Measurements from ENCODE around the gene AFAP1L2. TPM values are rescaled to one million over a fixed set of nuclear protein-coding genes. Genes with fewer than 3 reads are reported as not detected.
"Not testable (repeated sequence)": the region's sequence is repeated elsewhere in the genome, so short reads cannot be mapped to it uniquely, and the experiment has no call there.

Gene AFAP1L2
- total RNA-seq, 1 experiment from 2014 or later, result 2.1 TPM

DNA sequence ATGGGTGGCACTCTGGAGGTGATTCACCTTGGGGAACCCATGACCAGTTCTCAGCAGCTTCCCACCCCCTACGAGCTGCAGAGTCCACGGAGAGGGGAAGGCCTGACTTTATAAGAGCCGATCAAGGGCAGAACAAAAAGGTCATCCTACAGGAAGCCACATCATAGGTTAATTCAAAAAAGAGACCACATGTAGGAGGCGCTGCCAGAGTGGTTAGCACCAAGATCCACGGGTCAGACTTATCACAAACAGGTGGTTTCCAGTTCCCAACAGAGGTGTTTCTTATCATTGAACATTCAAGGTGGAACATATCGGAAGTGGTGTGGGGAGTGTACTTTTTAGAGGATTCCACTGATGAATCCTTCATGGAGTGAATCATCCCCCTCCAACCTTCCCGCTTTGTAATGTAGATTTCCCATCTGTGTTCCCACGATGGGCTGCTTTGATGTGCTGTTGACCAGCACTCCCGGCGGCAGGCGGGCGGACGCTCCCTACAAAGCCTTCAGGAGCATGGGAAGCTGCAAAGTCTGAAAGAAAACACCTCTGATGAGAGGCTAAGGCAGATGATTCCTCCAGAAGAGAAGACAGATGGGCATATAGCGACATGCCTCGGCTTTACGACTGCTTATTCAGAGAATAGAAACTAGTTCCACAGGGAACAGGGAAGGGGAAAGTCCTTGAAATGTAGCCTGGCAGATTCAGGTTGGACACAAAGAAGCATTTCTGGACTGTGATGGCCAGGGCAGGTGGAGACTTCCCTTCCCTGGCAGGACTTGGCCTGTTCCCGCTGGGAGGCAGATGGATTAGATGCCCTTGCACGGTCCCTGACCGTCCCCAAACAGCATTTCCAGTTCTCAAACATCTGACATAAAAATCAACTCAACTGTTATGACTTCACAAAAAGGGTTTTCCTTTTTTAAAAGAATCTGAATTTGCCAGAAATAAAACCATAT, 66.5 kb downstream of the AFAP1L2 start:
- Histone ChIP-seq H3K36me3 (no peaks in the 10 kb centered on the region), H3K27ac (no peak overlapping the region), H3K9me3 (replicated peaks) (no peaks in the 10 kb centered on the region), H3K4me1 (replicated peaks) (peaks cover 6% of the 10 kb centered on the region), H3K4me3 (no peak overlapping the region), H3K27me3 (replicated peaks) (no peaks in the 10 kb centered on the region)
- no peak for DNase-seq (ENCODE audit: low read depth in 1 of 2, low spot score in 2 of 2)

DNA sequence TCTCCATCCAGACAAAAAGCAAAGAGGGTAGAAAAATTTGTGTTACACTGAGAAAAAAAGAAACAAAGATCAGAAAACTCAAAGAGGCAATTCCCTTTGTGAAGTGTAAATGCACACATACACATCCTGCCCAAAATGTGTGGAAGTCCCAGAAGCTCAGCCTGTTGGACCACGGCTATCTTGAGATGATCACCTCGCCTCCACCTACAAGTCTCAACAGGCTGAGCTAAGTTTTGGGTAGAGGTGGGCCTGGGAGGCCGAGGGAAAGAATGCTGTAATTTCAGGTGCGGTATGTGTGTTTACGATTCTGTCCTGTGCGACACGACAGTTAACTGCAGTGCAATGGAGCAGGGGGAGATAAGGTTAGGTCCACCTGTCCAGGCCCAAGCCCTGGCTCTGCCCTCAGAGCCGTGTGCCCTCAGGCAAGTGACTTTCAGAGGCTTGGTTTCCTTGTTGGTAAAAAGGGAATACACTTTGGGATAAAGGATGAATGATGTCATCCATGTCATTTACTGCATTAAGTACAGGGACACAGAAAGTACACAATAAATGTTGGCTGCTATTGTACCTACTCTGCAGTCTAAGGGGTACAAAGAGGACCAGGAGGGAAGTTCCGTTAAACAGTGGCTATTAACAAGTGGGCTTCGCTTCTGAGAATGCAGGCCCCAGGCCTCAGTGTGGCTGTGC, 67.3 kb downstream of the AFAP1L2 start:
- Histone ChIP-seq H3K4me1 (replicated peaks) (peaks cover 6% of the 10 kb centered on the region), H3K36me3 (no peaks in the 10 kb centered on the region), H3K27ac (no peak overlapping the region), H3K27me3 (replicated peaks) (no peaks in the 10 kb centered on the region), H3K9me3 (replicated peaks) (no peaks in the 10 kb centered on the region), H3K4me3 (no peak overlapping the region)
- no peak for DNase-seq (ENCODE audit: low read depth in 1 of 2, low spot score in 2 of 2)

DNA sequence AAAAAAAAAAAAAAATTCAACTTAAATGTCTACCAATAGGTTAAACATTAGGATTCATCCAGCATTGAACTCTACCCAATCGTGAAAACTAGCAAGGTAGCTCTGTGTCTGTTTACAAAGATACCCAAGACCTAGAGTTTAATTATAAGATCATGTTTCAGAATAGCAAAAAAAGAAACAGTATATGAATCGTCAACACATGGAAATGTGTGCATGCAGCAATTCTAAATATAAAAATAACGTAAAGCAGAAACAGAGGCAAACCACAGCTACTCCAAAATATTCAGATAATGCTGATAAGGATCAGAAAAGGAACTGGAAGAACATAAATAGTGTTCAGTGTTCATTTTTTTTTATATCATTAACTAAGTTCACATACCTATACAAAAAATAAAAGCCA, 68.7 kb downstream of the AFAP1L2 start:
- Histone ChIP-seq H3K4me3 (no peak overlapping the region), H3K9me3 (replicated peaks) (no peaks in the 10 kb centered on the region), H3K27me3 (replicated peaks) (no peaks in the 10 kb centered on the region), H3K4me1 (replicated peaks) (peaks cover 6% of the 10 kb centered on the region), H3K36me3 (no peaks in the 10 kb centered on the region), H3K27ac (no peak overlapping the region)
- no peak for DNase-seq (ENCODE audit: low read depth in 1 of 2, low spot score in 2 of 2)

DNA sequence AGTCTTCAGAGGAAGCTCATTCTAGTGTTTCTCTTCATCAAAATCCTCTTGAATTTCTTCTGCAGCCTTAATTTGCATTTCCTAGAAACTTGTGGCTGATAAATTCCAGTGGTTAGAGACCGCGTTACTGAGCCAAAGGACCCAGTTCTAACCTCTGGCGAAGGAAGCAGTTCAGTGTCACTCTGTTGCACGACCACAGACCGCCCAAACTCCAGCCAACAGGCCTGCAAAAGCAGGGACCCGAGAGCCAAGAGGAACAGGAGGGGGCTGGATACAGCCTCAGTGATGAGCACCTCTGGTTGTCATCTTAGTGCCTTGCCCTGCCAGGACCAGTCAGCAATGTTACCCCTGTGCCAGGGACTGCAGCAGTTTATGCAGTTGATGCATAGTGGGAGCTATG, 70.0 kb downstream of the AFAP1L2 start:
- no peak for DNase-seq (ENCODE audit: low read depth in 1 of 2, low spot score in 2 of 2)
- Histone ChIP-seq H3K27ac (no peak overlapping the region), H3K4me3 (no peak overlapping the region), H3K27me3 (replicated peaks) (no peaks in the 10 kb centered on the region), H3K4me1 (replicated peaks) (peaks cover 6% of the 10 kb centered on the region), H3K9me3 (replicated peaks) (no peaks in the 10 kb centered on the region), H3K36me3 (no peaks in the 10 kb centered on the region)

DNA sequence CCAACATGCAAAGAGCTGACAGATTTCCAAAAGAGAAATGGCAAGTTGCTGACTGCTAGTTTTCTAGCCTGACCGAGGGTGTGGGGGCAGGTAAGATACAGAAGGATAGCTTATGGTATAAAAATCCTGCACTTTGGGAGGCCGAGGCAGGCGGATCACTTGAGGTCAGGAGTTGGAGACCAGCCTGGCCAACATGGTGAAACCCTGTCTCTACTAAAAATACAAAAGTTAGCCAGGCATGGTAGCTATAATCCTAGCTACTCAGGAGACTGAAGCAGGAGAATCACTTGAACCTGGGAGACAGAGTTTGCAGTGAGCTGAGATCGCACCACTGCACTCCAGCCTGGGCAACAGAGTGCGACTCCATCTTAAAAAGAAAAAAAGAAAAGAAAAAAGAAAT, 70.9 kb downstream of the AFAP1L2 start:
- not testable (repeated sequence) for H3K4me1 ChIP-seq (replicated peaks); H3K27ac ChIP-seq; H3K9me3 ChIP-seq (replicated peaks); H3K27me3 ChIP-seq (replicated peaks); DNase-seq (ENCODE audit: low read depth in 1 of 2, low spot score in 2 of 2); H3K4me3 ChIP-seq; H3K36me3 ChIP-seq

DNA sequence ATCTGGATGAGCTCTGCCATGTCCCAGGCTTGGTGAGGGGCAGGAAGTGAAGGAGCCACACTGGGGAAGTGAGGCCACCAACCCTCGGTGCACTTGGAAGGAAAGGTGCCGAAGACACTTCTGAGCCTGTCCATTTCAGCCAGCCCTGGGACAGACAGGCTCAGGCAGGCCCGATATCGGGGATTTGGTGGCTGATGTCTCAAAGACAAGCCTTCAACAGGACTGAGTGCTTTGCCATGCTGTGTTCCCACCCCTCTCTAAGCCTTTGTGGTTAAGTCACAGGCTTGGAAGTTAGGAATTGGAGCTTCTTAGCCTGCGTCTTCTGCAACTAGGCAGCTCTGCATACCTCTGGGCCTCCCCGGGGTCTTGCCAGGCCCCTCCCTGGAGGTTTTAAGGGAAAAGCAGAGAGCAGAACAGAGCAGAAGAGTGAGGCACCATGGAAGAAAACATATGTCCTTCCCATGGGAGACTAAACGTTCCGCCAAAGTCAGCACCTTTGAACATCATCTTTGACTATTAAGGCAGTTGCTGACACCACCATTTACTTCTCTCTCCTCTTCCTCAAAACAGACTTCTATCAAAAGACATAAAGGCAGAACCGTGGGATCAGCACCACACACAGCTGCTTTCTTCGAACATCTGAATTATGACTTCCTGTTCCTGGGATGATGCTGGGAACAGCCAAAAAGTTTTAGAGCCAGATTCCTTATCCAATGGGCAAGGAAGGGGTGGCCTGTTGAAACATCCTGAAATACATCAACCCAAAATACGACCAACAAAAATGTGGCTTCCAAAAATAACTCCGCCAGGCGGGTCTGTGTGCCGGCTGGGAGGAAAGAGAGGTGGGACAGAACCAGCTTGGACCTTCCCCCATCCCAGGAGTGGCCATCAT, 71.8 kb downstream of the AFAP1L2 start:
- Histone ChIP-seq H3K27ac (no peak overlapping the region), H3K4me3 (no peak overlapping the region), H3K9me3 (replicated peaks) (no peaks in the 10 kb centered on the region), H3K36me3 (no peaks in the 10 kb centered on the region), H3K27me3 (replicated peaks) (no peaks in the 10 kb centered on the region), H3K4me1 (replicated peaks) (peaks cover 6% of the 10 kb centered on the region)
- no peak for DNase-seq (ENCODE audit: low read depth in 1 of 2, low spot score in 2 of 2)

DNA sequence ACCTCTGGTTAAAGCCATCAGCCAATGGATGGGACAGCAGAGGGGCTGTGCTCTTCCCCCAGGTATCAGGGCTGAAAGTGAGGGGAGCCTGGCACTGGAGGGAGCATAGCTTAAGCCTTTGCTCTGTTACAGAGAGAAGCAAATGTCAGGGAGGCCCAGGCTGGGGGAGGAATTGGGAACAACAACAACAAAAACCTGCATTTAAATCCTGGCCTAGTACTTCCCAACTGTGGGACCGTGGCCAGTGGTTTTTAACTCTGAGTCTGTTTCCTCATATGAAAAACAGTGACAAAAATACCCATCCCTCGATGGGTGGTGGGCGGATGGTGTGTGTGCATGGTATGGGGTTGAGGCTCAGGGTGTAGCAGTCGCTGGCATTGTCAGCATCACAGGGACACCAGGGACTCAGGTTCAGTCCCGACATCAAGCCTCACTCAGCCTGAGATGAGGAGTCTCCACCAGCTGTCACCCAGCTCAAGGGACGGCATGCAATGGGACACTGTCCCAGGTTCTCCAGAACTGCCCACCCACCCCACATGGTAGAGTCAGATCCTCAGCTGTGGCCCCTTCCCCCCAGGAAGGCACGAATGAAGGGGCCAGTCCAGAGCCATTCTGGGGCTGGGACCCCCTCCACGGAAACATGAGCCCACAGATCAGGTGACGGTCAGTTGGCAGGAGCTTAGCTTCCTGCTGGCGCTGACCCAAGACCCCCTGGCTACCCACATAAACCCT, 74.5 kb downstream of the AFAP1L2 start:
- no peaks in the 10 kb centered on the region for H3K9me3 ChIP-seq (replicated peaks)
- no peaks in the 10 kb centered on the region for H3K27me3 ChIP-seq (replicated peaks)
- peaks cover 6% of the 10 kb centered on the region for H3K4me1 ChIP-seq (replicated peaks)
- no peak overlapping the region for H3K27ac ChIP-seq
- DNase-seq (ENCODE audit: low read depth in 1 of 2, low spot score in 2 of 2), result no peak
- H3K4me3 ChIP-seq, result no peak overlapping the region
- H3K36me3 ChIP-seq, result no peaks in the 10 kb centered on the region

DNA sequence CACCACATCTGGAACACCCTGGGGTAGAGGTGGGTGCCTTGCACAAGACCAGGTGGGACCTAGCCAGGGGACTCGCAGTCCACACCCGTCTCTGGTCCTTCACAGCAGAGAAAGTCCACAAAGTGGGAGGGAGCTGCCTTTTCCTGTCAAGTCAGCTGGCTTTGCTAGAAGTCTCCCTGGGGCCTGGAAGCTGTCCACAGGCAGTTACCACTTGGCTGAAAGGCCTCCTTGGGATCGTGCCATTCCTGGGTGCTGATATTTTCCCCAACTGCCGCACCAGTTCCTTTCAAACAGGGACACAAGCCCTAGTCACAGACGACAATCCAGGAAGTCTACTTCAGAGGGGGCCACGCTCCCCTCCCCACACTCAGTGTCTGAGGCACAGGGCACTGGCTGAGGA, 75.4 kb downstream of the AFAP1L2 start:
- Histone ChIP-seq H3K36me3 (no peaks in the 10 kb centered on the region), H3K9me3 (replicated peaks) (no peaks in the 10 kb centered on the region), H3K4me1 (replicated peaks) (no peaks in the 10 kb centered on the region), H3K27ac (no peak overlapping the region), H3K4me3 (no peak overlapping the region), H3K27me3 (replicated peaks) (no peaks in the 10 kb centered on the region)
- DNase-seq (ENCODE audit: low read depth in 1 of 2, low spot score in 2 of 2), result no peak

DNA sequence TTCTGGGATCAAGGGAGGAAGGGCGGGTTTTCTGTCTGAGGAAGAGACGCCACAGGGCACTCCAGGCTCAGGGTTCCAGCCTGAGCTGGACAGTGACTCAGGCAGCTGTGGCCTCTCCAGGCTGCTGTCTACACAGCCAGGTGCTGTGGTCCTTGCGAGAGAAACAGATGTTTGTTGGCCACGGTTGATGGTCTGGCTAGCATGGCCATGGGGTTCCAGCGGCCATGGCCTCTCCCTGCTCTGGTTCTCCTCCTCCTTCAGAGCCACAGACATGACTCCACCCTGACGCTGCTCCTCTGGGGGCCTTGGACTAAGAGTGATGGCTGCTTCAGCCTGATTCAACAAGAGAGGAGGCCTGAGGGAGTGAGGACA, 75.9 kb downstream of the AFAP1L2 start:
- DNase-seq (ENCODE audit: low read depth in 1 of 2, low spot score in 2 of 2), result no peak
- H3K9me3 ChIP-seq (replicated peaks), result no peaks in the 10 kb centered on the region
- H3K4me3 ChIP-seq, result no peak overlapping the region
- H3K4me1 ChIP-seq (replicated peaks), result no peaks in the 10 kb centered on the region
- H3K36me3 ChIP-seq, result no peaks in the 10 kb centered on the region
- H3K27me3 ChIP-seq (replicated peaks), result no peaks in the 10 kb centered on the region
- H3K27ac ChIP-seq, result no peak overlapping the region

DNA sequence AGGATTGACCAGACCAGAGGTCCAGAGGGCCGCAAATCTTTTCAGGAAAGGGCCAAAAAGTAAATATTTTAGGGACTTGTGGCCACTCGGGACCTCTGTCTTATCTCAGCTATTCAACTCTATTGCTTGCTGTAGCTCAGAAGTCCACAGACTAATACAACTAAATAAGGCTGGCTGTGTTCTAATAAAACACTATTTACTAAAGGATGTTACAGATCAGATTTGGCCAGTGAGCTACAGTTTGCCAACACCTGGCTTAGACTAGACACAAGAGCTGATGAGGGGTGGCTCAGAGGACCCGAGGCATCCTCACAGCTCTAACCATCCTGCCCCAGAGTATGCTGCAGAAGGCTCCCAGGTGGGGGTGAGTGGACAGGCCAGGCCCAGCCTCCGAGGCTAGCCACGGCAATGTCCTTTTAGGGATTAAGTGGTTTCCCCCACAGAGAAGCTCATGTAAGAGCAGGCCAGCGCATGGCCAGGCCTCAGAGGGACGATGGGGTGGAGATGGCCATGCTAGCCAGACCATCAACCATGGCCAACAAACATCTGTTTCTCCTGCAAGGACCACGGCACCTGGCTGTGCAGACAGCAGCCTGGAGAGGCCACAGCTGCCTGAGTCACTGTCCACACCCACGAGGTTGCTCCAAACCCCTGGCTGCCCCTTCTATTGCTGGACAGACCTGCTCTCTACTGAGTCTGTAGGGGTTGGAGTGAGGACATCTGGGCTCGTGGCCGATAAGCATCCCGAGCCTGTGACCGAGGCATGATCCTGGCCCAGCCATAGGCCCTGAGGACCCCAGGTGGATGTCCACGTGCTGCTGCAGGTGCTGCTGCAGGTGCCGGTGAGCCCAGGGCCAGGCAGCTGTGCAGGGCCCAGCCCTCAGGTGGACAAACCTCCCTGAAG, 76.5 kb downstream of the AFAP1L2 start:
- H3K36me3 ChIP-seq, result no peaks in the 10 kb centered on the region
- H3K4me1 ChIP-seq (replicated peaks), result peaks cover 5% of the 10 kb centered on the region
- H3K9me3 ChIP-seq (replicated peaks), result no peaks in the 10 kb centered on the region
- DNase-seq (ENCODE audit: low read depth in 1 of 2, low spot score in 2 of 2), result no peak
- H3K27me3 ChIP-seq (replicated peaks), result no peaks in the 10 kb centered on the region
- H3K27ac ChIP-seq, result no peak overlapping the region
- H3K4me3 ChIP-seq, result no peak overlapping the region

DNA sequence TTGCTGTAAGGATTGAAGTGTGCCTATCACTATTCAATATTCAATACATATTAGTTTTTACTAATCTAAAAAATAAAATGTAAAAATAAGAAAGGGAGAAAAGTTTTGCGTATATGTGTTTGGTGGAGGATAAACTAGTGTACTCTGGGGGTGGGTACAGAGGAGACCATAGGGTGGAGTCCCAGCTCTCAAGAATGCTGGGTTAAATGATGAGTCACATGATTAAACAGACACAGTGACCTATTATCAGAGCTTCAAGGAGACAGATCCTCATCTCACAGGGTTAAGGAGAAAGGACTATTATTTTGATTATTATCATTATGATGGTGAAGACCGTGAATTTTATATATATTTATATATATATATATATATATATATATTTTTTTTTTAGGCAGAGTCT, 77.5 kb downstream of the AFAP1L2 start:
- no peak overlapping the region for H3K27ac ChIP-seq
- H3K9me3 ChIP-seq (replicated peaks), result no peaks in the 10 kb centered on the region
- no peaks in the 10 kb centered on the region for H3K27me3 ChIP-seq (replicated peaks)
- DNase-seq (ENCODE audit: low read depth in 1 of 2, low spot score in 2 of 2), result no peak
- H3K4me1 ChIP-seq (replicated peaks), result peaks cover 11% of the 10 kb centered on the region
- H3K36me3 ChIP-seq, result no peaks in the 10 kb centered on the region
- no peak overlapping the region for H3K4me3 ChIP-seq

DNA sequence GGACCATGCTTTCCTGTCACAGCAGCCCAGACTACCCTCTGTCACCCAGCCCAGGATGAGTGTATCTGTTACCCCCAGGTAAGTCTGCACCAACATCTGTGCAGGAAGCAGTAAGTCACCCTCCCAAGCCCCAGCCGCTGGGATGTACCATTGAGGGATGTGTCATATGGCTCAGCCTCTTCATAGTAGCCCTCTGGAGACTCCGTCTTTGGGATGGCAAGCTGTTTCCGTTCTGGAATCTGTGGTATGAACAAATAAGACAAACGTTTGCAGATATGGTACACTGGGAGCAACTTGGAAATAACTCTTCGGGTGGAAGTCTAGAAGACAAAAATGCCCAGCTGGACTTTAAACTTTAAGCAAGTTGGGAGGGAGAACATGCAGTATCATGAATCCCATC, 81.3 kb downstream of the AFAP1L2 start:
- Histone ChIP-seq H3K27ac (no peak overlapping the region), H3K9me3 (replicated peaks) (no peaks in the 10 kb centered on the region), H3K27me3 (replicated peaks) (no peaks in the 10 kb centered on the region), H3K4me3 (no peak overlapping the region), H3K36me3 (no peaks in the 10 kb centered on the region), H3K4me1 (replicated peaks) (peaks cover 11% of the 10 kb centered on the region)
- no peak for DNase-seq (ENCODE audit: low read depth in 1 of 2, low spot score in 2 of 2)

Measured in SJSA1 (cell line).